Activated T-cell treated with anti-CD3 and anti-CD28 coated beads, Interleukin-2, amount 50 U/mL, for 1 hour (primary cell): ENCODE measurements around the gene P3H4.
A peak's percentile ranks its signal among the peaks of the same experiment; 100 is the strongest.
"Not testable (repeated sequence)": the region's sequence is repeated elsewhere in the genome, so short reads cannot be mapped to it uniquely, and the experiment has no call there.

Experiments used
- DNase-seq: peaks from one replicate; pipeline ENCODE4 v3.0.0-alpha.2; 2020

Gene P3H4

DNA sequence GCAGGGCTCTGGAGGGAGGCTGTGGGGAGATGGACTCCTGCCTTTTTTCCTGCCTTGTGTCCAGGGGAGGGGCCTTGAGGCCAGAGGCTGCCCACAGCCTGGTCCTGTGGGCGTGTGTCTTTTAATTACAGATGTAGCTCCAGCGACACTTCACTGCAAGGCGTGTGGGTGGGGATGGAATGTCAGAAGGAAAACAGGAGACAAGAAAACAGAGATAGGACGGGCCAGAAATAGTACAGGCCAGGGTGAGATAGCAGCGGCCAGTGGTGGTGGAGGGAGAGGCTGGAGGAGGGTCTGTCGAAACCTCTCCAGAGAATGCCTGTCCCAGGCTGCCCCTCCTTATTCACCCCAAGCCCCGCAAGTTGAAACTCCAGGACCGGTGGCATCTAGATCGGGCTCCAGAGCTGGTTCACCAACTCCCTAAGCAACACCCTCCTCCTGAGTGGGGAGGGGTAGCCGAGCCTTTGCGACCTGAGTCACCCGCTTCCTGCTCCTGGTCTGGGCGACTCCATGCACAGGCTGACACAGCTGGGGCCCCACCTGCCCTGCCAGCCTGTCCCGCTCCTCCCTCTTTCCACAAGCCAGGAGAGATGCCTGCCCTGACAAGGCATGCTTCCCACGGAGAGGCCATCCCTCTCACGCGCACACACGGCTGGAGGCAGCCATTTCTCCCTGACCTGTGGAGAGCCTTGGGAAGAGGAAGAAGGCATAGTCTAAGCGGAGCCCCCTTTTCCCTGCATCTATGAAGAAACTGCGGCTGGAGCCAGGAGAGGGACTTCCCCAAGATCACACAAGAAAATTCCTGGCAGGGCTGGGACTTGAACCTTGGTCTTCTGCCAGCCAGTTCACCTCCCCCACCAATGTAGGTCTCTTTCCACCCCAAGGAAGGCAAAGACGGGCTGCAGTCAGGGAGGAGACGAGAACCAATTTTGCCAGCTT, 18.6 kb downstream of the P3H4 start:
- DNase-seq: no peak

DNA sequence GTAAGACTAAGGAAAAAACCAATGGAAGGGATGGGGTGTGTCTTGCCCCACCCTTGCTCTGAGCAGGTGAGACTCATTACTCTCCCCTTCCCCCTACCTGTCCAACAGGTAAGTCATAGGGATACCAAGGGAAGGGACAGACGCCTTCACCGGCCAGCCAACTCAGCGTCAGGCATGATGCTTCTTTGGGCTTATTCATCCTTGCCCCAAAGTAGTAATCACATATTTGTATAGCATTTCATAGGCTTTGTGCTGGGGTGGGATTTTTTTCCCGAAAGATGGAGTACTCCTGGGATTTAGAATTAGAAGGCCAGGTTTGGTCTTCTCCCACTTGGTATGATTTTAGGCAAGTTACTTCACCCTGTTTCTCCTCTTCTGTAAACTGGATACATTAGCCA, 24.7 kb downstream of the P3H4 start:
- no peak for DNase-seq

DNA sequence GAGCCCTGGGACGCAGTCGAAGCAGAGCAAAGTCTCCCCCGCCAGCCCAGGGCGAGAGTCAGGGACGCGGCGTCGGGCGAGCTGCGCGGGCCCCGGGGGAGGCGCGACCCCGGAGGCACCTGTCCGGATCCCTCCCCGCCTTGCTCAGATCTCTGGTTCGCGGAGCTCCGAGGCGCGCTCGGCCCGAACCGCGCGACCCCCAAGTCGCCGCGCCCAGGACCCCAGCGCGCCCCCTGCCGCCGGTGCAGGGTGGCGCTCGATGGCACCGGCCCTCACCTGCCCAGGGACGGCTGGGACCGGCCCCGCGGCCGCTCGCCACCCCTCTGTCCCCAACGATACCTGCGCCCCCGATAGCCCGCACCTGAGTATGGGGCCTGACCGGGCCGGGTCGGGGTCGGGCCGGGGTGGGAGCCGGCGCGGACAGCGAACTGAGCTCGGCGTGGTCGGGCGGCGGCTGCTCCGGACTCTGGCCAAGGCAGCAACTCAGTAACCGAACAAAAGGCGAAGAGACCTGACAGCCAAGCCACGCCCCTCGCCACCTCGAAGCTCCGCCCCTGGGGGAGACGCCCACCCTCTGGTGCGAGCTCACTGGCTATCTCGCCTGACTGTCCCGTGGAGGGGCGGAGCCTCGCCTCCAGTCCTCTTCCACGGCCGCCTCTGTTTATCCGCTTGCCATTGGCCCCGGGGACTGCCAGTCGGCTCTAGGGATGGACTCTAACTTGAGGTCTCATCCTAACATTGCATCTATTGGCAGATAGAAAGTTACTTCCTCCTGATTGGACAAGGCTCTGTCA, 25.3 kb downstream of the P3H4 start, which contains the start of gene JUP:
JUP (minus strand) TSS at position 485 of the 794 bp plus-strand sequence. CDS start 14,857 bp downstream, outside the sequence.
- peak; percentile 91 for DNase-seq

DNA sequence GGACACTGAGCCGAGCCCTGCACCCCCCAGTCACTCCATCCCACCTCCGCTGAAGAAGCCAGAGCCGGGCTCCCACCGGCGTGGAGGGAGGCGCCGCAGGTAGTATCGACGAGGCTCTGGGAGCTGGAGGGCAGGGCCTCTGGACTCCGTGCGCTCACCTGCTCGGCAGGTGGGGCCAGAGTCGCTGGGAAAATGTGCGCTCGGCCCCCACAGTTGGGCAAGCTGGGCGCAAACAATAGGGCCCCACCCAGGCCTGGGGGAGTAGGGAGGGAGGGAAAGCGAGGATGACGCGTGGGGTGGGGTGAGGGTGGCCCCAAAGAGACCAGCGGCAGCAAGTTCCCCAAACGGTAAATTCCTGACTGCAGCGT, 25.9 kb downstream of the P3H4 start:
- DNase-seq: peak; percentile 27

DNA sequence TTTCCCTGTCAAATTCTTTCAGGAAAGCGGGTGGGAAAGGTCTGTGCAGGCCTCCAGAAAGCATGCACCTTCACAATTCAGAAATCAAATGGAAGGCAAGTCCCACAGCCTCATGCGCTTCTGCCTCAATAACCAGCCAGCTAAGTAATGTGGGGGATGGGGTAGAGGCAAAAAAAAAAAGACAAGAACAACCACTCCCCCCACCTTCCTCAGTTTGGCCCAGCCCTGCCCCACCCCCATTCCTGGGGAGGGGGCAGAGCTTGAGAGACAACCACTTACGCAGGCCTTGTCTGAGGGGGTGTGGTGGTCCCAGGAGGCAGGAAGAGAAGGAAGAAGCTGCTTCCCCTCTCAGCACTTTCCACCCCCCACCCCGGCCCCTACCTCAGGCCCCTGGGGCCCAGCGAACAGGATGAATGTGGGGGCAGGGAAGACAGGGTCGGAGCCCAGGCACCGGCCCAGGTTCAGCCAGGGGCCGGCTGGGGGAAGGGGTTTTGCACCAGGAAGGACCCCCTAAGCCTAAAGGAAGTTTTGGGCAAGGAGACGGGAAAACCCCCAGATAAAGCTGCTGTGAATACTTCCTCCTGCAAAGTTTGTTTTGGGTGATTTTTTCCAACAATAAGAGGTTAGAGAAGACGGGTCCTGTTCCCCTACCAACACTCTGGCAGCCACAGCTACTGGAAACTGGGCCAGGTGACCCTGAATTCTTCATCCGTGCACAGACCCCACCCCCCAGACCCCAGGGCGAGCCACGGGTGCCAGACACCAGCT, 26.5 kb downstream of the P3H4 start:
- DNase-seq: no peak

DNA sequence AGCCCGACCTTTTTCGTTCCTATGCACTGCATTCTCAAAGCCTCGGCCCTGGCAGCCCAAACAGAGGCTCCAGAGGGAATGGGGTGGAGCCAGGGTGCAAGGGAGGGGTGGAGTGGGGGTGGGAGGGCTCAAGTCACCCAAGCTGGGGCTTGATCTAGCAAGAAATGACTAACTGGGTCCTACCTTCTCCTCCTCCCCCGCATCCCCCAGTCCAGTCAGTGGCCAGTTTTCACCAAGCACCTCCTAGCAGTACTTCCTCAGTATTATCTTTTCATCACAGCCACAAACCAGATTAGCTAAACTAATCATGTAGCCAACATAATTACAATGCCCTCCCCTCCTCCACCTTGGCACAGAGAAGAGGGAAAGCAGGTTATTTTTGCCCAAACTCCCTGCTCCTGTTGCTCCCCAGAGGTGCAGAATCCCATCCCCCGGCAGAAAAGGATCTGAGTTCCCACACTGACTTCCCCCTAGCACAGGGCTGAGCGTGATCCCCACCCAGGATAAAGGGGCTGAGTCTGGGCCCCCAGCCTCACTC, 27.5 kb downstream of the P3H4 start:
- no peak for DNase-seq

DNA sequence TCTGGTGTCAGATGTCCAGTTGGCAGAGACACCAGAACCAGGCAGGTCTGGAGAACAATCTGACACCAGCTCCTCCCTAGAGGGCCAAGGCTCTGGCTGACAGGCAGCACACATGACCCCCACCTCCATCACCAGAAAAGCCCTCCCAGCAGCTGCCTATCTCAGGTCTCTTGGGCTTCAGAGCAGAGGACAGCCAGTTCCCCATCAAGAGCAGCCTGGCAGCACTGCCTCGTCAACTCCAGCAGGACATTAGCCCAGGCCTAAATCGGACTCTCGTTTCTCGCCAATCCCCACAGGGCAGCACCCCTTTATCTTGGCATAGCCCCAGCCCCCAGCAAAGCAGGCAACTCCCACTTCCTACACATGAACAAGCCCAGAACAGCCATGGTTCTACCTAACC, 29.6 kb downstream of the P3H4 start:
- no peak for DNase-seq

DNA sequence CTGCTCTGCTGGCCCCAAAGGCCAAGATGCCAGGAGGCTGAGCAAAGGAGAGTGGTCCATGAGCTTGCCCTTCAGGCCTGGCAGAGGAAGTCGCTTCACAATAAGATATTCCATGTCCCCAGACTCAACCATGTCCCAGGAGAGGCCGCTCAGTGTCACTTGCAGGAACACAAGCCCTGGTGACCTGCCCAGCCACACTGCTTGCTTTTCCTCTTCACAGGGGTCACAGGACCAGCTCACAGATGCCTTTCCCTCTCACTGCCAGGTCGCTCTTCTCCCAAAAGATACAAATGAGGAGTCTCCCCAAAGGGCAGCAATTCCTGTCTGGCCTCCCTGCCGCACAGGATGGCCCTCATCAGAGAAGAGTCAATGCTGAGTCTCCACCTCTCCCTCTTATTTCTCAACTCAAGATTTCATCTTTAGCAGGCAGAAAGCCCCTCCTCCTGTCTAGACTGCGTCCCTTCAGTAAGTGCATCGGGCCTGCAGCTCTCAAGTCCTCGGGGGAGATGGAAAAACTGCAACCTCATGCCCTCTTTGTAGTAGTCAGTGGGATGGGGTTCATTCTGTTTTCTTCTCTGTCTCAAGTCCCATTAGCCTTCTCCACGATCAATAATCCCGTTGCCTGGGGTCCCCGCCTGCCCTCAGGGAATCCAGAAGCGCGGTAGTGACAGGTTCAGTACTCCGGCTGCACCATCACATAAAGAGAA, 30.2 kb downstream of the P3H4 start:
- no peak for DNase-seq

DNA sequence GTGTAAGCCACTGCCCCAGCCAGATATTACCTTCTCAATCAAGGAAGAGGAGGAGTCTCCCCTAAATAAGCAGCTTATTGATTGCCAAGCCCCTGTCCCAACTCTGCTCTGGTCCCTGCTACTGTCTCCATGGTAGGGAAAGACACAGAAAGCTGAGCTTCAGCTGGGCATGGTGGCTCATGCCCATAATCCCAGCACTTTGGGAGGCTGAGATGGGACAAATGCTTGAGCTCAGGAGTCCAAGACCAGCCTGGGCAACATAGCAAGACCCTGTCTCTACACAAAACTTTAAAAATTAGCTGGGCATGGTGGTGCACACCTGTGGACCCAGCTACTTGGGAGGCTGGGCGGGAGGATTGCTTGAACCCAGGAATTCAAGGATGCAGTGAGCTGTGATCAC, 31.8 kb downstream of the P3H4 start:
- no peak for DNase-seq

DNA sequence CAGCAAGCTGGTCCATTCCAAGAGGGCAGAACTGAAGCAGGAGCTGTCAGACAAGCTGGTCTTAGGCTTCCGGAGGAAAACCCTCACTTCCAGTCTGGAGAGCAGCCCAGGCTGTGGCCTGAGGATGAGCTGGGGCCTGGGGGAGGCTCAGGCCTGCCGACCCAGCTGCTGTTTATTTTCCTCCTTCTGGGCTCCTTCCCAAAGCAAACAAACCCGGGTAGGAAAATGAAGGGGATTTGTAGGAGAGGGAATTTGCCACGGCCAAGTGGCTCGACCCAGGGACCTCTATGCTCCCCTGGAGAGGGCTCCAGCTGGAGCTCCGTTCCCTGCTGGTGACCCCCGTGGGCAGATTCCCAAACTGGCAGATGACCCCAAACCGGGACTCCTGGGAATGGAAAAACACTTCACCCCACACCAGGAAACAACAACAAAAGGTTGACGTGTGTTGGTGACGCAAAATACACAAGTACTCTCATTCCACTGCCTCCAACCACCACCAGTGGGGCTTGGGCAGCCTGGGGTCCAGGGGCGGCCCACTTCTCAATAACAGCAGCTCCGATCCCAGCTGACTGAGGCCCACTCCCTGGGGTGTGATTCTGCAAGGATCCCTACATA, 34.1 kb downstream of the P3H4 start:
- no peak for DNase-seq

DNA sequence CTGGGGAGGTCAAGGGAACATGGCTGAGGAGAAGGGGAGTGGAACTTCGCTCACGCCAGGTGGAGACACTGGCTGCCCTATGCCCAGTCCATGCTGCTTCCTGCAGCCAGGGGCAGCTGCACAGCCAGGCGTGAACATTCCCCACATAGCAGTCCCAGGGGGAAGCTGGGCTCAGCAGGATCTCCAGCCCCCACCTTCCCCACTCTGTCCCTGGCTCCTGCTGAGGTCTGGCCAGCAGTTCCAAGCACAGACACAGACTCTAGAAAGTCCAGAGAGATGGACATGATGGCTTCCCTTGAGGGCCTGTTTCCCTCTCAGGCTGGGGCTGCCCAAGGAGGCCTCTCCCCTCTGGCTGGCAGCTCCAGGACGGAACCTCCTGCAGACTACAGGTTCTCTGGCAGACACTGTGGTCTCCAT, 34.6 kb downstream of the P3H4 start:
- DNase-seq: no peak

DNA sequence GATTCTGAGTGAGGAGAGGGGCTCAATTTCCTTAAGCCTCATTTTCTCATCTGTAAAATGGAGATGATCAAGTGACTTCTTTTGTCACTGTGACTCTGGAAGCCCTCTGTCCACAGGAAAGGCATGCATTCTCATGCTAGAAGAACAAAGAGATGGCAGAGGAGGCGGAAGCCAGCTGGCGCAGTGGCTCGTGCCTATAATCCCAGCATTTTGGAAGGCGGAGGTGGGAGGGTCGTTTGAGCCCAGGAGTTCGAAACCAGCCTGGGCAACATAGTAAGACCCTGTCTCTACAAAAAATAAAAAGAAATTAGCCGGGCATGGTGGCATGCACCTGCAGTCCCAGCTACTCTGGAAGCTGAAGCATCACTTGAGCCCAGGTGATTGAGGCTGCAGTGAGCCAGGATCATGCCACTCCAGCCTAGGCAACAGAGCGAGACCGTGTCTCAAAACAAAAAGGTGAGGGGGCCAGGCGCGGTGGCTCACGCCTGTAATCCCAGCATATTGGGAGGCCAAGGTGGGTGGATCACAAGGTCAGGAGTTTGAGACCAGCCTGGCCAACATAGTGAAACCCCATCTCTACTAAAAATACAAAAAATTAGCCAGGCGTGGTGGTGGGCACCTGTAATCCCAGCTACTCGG, 35.4 kb downstream of the P3H4 start:
- DNase-seq: not testable (repeated sequence)

DNA sequence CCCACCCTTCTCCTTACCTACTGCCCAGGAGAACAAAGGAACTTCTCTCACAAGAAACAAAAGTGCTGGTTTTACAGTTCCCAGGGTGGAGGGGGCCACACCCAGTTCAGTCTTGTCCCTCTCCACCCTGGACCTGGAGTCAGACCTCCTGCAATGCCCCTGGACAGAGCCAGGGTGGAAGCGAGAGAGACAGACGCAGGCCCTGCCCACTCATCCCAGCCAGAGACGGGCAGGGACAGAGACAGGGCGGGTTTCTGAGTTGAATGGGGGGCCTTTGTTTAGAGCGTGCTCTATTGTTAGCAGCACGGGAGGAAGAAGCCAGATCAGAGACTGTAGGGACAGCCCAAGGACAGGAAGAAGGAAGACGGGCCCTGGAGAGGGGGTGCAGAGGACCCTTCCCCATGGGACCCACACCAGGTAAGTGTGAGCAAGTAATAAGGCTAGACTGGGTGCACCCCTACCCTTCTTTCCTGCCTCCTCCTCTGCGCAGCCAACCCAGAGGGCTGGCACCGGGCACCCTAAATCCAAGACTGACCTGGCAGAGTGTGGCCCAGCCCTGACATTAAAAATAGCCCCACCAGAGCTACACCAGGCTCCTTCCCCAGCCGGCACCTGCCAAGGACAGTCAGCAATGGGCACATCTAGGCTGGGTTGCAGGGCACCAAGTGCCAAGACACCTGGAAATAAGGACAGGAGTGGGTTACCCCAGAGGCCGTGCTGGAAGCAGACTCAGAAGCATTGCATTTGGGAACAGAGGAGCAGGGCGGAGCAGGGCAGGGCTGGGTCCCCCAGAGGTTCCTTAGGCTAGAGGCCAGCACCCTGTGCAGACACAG, 36.1 kb downstream of the P3H4 start:
- no peak for DNase-seq

DNA sequence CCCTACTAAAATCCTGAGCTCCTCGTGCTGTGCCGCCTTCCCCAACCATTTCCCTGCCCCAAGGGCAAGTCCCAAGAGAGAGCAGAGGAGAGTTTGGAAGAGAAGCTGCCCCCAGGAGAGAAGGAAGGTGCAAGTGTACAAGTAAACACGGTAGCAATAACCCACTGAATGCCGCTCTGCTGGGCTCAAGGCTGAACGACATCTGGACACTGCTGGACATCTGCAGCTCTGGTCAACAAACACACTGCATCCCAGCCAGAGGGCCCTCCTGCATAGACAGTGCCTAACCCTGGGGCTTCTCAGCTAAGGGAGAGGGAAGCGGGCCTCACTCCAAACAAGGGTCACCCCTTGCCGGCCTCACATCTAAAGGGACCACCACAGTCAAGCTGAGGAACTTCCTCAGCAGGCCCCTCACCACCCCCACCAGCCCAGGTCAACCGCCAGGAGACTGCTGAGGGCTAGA, 38.0 kb downstream of the P3H4 start:
- no peak for DNase-seq

DNA sequence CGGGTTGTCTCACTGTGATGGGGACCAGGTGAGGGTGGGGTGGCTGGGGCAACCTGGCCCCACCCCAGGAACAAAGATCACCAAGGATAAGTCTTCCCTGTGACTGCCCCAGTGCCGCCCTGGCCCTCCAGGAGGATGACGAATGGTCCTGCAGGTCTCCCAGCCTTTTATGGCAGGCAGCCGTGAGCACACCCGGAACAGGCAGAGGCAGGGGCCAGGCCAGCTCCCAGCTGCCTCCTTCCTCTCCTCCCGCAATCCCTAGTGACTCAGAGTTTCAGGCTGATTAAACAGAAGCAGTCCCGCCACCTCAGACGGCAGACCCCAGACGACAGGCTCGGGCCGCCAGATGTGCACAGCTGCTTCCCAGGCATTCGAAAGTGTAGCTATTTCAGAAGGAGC, 38.6 kb downstream of the P3H4 start:
- no peak for DNase-seq

DNA sequence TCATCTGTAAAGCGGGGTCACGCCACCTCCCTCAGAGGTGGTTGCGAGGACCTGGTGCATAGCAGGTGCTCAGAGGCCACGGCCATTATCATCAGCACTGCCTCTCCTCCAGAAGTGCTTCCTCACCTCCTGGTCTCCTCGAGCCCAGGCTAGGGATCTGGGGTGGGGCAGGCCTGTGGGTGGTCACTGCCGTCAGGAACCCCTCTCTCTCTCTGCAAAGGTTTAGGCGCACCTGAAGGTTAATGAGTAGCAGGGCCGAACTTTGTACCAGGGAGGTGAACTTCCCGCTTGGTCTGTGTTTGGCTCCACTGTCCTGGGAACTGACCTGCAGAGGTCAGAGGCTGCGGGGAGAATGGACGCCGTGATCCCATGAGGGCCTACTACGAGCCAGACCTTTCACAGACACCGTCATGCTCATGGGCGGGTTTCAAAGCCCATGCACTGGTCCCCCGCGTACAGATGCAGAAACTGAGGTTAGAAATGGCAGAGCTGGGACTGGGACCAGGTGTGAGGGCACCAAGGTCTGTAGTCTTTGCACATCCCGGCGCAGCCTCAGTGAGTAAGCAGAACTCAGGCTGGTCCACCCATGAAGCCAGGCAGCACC, 39.1 kb downstream of the P3H4 start:
- no peak for DNase-seq

DNA sequence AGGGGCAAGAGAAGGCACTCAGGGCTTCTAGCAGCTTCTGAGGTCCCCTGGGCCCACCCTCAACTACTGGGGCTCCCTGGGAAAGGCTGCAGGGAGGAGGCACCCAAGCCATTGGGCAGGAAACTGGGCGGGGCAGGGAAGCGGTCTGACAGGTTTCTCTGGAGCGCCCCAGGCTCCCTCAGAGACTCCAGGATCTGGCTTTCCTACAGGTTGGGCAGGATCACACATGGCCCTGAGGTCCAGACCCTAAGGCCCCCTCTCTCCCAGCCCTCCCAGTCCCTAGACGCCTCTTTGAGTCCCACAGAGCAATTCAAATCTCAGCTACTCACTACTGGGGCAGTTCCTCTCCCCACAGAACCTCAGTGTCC, 39.5 kb downstream of the P3H4 start:
- no peak for DNase-seq

DNA sequence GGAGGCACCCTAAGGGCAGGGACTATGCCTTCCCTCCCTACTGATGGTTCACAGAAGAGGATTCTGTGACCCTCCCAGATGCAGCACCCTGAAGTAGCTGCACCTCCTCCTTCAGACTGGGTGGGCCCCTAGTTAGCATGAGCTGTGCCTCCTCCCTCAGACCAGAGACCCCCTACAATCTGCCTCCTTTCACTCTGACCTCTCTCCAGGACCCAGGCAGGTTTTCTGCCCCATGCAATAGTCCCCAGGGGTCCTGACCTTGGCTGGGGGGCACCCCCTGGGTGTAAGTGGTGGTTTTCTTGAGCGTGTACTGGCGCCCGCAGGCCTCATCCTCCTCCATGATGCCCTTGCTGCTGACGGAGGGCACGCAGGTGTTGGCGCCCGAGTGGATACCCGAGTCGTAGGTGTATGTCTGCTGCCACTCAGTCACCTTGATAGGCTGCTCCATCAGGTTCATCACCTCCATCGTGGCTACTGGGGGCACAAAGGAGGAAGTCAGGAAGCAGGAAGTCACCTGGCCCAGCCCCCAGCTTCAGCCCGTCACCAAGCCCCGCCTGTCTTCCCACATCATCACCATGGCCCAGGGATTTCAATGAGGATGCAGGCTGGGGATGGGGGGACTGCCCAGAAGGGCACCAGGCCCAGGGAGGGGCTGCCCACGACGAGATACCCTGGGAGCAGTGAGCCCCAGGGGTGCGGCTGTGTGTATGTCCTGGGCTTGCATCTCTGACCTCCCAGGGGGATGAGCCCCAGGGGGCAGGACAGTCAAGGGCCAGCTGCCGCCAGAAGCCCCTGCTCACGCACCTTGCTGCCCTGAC, 40.2 kb downstream of the P3H4 start:
- no peak for DNase-seq

DNA sequence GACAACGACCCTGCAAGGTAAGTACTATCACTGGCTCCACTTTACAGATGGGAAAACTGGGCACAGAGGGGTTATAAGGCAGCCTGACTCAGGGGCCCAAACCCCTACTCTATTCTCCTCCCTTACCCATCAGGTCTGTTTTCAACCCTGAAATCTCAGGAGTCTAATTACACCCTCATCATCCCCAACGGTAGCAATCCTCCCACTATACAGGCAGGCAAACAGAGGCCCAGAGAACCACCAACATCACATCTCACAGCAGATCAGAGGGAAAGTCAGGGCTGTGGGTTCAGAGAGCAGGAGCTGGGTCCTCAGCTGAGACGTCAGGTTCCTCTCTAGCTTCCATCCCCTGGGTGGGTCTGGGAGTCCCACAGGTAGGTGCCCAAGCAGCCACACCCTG, 41.8 kb downstream of the P3H4 start:
- DNase-seq: no peak
